HG02938 (cell line): ENCODE measurements around the gene THRSP.
A peak's percentile ranks its signal among the peaks of the same experiment; 100 is the strongest.
"Not testable (repeated sequence)": the region's sequence is repeated elsewhere in the genome, so short reads cannot be mapped to it uniquely, and the experiment has no call there.

Experiments
- ATAC-seq: cut with Tn5 transposase; IDR thresholded peaks from one replicate; pipeline ENCODE4 v1.9.1; 2021; ENCODE audit warnings: mild to moderate bottlenecking, moderate library complexity; ENCODE audit not compliant: unreplicated experiment

THRSP gene

DNA sequence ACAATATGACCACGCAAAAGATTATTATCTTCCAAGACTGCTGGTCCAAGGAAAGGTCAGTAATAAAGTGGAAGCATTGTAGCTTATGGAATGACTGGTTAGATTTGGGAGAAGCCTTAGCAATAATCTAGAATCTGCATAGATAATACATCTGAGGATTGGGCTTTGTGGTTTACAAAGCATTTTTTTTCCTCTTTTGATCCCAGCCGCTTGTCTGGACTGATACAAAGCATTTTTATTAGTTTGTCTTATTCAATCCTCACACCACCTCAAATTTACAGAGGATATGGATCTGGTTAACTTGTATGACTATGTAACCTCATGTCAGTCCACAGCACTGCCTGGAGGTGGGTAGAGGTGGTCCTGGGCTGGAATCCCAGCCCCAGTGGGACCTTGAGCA is 990 bp upstream of the THRSP start:
- no peak for ATAC-seq

DNA sequence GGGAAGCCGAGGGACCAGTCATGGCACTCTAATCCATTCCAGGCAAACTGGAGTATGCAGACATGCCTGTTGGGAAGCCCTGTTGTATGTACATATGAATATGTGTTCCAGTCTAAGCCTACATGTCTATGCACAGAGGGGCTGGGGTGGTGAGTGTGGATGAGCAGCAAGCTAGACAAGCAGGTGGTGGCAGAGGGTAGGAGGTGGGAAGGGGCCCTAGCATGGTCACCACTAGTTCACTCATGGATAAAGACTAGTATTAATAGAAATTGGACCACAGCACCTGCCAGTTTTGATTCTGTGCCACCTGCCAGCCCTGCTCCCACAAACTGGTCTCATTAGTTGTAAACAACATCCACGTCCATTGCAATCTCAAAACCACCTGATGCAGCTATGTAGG is 1.5 kb downstream of the THRSP start:
- ATAC-seq, result no peak

DNA sequence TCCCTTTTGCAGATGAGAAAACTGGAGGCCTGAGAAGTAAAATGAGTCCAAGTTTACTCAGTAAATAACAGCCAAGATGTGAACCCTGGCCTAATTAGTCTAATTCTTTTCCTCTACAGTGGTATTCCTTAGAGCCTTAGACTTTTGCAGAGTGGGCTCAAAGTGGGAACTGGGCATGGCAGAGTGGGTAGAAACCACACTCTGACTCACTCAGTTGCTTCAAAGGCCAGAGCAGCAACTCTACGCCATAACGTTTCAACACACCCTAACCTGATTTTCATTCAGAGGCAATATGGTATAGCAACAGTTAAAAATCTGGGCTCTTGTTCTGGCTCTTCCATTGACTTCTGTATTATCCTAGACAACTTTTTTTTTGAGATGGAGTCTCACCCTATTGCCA is 2.8 kb downstream of the THRSP start:
- ATAC-seq, result no peak

DNA sequence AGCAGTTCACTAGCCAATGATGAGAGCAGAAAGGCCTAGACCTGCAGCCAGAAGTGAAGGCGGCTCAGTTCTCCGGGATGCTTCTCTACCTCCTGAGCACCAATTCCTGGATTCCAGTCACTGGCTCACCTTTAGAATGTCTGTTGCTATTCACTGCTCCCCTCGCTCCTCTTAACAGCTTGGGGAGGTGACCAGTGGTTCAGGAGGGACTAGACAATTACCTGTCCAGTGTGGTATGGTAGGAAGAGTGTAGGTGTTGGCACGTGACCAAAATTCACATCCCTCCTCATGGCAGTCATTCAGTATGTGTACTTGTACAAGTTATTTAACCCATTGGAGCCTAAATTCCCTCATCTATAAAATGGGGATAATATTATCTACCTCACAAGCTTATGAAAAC is 4.0 kb downstream of the THRSP start:
- ATAC-seq, result no peak

DNA sequence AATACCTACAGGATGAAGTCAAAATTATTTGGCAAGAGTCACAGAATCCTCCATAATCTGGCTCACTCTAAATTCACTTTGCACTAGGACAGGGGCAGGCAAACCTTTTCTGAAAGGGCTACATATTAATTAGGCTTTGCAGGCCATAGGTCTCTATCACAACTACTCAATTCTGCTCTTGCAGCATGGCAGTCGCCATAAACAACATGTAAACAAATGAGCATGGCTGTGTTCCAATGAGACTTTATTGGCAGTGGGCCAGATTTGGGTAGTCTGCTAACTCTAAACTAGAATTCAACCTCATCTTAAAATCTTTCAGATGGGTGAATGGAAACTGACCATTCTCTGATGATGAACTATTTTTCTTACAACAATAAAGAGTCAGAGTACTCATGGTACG is 5.8 kb downstream of the THRSP start:
- no peak for ATAC-seq

DNA sequence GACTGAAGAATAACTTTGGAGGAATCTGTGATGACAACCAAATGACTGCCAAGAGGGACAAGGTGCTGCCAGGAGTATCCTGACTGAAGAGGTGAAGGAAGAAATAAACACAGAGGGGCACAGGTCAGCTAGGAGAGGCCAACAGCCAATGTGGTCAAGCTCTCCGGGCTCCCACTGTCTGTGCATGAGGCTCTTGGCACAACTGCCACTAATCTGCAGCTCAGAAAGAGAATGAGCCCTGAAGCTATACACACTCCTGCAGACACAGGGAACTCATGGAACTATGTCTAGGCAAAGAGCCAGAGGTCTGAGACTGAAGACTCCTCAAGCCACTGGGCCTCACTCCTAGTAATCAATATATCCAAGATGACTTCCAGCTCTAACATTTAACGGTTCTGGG is 7.0 kb downstream of the THRSP start:
- ATAC-seq, result no peak

DNA sequence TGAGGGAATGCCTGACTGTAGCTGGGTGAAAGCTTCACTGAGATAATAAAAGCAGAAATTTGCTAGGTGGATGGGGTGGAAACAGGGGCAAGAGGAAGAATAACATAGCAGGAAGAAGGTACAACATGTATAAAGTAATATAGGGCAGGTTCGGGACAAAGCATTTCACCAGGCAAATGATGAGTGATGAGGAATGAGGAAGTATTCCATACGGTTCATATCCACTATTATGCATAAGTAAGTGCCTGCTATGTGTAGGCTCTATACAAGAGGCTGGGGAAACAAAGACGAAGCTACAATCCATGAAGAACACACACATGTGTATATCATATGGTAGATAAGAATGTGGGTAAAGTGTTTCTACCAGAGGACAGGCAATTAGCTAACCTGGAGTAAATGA is 8.1 kb downstream of the THRSP start:
- ATAC-seq, result no peak

DNA sequence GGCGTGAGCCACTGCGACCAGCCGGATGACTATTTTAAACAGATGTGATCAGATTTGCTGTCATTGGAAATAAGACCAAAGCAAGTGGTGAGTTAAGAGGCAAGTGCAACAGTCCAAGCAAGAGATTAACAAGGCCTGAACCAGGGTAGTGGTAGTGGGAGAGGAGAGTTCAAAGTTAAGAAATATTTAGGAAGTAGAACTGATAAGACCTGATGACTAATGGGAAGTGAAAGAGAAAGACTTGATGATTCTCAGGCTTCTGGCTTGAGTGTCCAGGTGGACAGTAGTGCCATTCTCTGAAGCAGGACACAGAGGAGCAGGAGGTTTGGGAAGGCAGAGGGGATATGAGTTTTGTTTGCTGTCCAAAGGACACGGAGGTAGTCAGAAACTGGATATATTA is 8.8 kb downstream of the THRSP start:
- ATAC-seq, result no peak

DNA sequence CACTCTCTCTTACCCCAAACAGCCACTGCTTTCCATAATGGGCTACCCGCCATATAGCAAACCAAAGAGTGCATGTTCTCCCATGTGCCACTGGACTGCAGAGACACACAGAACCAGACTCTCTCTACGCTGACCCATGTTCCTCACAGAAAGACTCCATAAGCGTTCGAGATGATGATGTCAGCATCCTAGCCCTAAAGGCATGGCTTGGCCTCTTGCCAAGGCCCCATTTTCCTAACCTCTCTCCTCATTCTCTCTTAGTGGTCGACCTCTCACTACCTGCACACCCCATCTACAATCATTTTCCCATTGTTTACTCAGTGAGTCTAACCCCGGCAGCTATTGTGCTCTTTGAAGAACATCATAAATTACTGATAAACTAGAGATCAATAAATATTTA is 11.1 kb downstream of the THRSP start:
- no peak for ATAC-seq

DNA sequence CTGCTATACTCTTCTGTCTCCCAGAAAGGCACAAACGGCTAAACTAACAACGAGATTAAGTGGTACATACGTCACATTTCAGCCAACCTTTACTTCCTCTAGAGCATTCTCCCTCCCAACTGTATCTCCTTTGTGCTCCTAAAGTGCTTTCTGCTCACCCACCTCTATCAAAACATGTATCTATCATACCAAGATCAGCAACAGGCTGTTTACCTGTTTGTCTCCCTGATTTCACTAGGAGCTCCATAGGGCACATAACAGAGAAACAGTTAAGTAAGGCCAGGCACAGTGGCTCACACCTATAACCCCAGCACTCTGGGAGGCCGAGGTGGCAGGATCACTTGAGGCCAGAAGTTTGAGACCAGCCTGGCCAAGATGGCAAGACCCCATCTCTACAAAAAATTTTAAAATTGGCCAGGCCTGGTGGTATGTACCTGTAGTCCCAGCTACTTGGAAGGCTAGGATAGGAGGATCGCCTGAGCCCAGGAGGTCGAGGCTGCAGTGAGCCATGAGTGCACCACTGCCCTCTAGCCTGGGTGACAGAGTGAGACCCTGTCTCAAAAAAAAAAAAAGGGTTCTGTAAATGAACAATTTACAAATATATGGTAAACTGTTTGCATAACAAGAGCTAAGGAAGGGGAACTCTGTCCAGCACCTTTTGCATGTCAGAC is 13.2 kb downstream of the THRSP start:
- ATAC-seq, result no peak

DNA sequence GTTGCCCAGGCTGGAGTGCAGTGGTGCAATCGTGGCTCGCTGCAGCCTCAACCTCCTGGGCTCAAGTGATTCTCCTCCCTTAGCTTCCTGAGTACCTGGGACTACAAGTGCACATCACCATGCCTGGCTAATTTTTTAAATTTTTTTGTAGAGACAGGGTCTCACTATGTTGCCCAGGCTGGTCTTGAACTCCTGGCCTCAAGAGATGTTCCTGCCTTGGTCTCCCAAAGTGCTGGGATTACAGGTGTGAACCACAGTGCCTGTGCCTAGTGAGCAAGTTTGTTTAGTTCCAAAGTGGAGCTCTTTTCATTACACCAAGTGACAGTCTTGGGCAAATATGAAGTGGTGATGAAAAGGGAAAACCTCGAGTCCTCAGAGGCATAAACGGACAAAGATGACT is 13.9 kb downstream of the THRSP start:
- not testable (repeated sequence) for ATAC-seq

DNA sequence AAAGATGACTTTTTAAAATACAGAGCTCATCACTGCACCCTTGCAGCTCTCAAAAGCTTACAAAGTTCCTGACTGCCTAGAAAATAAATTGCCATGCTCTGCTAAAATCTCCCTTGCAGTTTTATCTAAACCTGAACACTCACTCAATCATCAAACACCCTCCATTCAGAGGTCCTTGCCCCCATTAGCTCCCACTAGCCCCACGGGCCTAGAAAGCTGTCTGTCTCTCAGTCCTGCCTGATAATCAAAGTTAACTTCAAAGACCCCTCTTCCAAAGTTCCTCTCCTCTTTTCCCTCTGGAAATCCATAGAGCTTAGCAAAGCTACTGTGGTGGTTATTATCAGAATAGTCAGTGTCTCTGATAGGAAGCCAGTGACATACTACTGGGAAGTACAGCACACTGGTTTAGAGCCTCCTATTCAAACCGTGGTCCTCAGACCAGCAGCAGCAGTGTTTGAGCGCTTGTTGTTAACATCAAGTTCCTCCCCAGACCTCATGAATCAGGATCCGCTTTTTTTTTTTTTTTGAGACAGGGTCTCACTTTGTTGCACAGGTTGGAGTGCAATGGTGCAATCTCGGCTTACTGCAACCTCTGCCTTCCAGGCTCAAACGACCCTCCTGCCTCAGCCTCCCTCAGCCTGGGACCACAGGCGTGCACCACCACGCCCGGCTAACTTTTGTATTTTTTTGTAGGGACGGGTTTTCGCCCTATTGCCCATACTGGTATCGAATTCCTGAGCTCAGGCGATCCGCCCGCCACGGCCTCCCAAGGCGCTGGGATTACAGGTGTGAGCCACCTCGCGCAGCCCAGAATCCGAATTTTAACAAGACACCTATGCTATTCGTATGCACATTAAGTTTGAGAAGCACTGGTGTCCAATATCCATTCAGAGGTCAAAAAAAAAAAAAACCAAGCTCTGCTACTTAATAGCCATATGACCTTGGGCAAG is 14.8 kb downstream of the THRSP start:
- ATAC-seq, result no peak

DNA sequence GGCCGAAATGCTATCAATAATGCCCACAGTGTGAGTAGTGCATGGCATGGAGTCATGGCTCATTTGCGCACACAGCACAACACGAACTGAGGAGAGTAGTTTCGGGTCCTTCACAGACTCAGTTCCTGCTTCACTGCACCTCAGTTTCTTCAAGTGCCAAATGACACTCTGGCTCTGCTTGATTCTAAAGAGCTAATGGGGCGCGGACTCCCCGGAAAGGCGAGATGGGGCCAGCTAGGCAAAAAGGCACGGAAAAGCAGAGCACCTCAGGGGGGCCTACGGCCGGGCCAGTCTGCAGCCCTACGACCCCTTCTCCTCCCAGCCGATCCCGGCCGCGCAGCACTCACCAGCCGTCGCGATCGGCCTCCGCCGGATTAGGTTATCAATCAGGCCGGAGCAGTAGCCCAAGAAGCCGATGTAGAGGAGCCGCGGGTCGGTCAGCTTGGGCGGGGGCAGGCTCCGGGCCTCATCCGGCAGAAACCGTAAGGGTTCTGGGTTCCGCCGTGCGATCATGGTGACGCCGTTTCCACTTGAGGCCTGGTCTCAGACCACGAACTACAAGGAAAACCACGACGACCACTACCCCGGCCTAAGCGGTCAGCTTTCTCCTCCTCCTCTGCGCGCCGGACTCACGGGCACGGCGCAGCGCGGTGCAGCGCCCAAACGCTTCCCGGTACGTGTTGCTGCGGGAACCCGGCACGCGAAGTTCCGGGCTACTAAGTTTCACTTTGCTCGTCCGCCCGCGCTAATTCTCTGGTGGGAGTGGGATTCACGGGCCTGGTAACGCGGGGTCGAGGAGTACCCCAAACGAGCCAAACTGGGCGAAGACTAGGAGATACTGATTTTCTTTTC is 15.8 kb downstream of the THRSP start, which contains the start of gene NDUFC2:
Gene NDUFC2, minus strand, starts transcription at position 631 of the 852 bp plus-strand sequence. Its CDS starts 118 bp downstream, at position 513.
- peak; percentile 60 for ATAC-seq

DNA sequence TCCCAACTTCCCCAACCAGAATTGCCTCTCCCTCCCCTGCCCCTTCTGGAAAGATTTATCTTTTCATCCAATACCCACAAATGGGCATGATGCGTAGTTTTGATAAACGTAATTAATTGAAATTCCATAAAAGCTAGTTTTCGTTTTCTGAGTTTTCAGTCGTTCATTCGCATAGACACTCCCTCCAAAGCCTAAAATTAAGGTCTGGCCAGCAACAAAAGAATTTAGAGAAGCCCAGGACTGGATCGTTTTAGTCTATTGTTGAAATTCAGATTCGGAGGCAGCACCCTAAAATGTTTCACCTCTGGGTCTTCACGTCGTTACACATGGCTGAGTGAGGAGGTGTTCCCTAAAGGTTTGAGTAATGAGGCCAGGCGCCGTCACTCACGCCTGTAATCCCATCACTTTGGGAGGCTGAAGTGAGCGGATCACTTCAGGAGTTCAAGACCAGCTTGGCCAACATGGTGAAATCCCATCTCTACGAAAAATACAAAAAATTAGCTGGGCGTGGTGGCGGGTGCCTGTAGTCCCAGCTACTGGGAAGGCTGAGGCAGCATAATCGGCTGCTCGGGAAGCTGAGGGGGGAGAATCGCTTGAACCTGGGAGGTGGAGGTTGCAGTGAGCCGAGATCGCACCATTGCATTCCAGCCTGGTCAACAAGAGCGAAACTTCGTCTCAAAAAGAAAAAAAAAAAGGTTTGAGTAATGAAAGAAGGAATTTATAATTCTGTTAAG is 16.6 kb downstream of the THRSP start:
- ATAC-seq, result no peak

DNA sequence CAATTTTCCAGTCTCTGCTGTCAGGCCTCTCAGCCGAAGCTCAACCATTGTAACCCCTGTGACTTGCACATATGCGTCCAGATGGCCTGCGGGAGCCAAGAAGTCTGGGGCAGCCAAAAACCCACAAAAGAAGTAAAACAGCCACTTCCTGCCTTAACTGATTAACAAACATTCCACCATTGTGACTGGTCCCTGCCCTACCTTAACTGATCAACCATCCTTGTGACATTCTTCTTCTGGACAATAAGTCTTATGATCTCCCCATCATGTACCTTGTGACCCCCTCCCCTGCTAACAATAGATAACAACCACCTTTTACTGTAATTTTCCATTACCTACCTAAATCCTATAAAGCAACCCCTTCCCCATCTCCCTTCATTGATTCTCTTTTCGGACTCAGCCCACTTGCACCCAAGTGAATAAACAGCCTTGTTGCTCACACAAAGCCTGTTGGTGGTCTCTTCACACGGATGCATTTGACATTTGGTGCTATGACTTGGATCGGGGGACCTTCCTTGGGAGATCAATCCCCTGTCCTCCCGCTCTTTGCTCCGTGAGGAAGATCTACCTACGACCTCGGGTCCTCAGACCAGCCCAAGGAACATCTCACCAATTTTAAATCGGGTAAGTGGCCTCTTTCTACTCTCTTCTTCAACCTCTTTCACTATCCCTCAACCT is 17.3 kb downstream of the THRSP start:
- ATAC-seq, result no peak

DNA sequence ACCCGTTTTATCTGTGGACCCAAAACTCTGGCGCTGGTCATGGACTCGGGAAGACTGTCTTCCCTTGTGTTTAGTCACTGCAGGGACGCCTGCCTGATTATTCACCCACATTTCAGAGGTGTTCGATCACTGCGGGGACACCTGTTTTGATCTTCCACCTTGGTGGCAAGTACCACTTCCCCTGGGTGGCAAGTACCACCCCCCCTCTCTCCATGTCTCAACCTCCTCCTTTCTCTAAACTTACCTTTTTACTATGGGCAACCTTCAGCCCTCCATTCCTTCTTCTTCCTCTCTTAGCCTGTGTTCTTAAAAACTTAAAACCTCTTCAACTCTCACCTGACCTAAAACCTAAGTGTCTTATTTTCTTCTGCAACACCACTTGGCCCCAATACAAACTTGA is 17.9 kb downstream of the THRSP start:
- no peak for ATAC-seq

DNA sequence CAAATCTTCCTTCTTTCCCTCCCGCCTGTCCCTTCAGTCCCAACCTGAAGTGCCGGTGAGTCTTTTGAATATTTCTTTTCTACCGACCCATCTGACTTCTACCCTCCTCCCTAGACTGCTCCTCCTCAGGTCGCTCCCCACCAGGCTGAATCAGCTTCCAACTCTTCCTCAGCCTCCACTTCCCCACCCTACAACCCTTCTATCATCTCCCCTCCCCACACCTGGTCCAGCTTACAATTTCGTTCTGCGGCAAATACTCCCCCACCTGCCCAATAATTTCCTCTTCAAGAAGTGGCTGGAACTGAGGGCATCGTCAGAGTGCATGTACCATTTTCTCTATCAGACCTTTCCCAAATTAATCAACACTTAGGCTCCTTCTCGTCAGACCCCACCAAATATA is 18.5 kb downstream of the THRSP start:
- no peak for ATAC-seq

DNA sequence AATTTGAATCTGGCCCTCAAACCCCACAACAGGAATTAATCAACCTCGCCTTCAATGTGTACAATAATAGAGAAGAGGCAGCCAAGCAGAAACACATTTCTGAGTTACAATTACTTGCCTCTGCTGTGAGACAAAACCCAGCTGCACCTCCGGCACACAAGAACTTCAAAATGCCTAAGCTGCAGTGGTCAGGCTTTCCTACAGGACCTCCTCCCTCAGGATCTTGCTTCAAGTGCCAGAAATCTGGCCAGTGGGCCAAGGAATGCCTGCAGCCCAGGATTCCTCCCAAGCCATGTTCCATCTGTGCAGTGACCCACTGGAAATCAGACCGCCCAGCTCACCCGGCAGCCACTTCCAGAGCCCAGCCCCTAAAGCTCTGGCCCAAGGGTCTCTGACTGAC is 19.4 kb downstream of the THRSP start:
- no peak for ATAC-seq

DNA sequence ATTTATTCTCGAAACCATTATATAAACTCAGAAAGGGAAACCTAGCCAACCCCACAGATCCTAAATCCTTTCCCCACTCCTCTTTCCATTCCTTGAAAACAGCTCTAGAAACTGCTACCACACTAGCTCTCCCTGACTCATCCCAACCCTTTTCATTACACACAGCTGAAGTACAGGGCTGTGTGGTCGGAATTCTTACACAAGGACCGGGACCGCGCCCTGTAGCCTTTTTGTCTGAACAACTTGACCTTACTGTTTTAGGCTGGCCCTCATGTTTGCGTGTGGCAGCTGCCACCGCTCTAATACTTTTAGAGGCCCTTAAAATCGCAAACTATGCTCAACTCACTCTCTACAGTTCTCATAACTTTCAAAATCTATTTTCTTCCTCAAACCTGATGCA is 20.8 kb downstream of the THRSP start:
- ATAC-seq, result not testable (repeated sequence)

DNA sequence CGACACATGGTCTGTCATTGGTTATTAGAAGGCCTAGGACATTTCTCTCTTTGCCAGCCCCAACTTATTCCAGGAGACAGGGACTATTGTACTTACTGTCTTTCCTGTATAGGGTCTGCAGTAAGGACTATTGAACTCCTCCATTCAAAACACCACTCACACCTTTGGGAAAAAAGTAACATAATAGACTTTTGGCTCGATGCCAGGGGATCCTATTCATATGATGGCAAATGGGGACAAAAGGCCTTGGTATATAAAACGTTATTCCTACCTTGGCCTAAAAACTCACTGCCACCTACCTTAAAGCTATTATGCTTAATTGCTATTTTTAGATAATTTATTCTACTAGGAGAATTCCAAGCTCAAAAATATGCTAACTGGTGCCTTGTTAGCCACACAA is 22.3 kb downstream of the THRSP start:
- no peak for ATAC-seq
